Measurements from ENCODE around the gene ATG16L1.

- TF ChIP-seq CTCF (IDR thresholded peaks at IDR 0.05; ENCODE audit: borderline replicate concordance, extremely low read depth, low read length, poor library complexity, severe bottlenecking) (no peak), EZH2 (IDR thresholded peaks at IDR 0.05; ENCODE audit: borderline replicate concordance, low read depth, low read length, severe bottlenecking) (no peak)
Observed at GRCh38 chr2:233217892-233218377, 33.5 kb upstream of the ATG16L1 start.

All from DND-41 (cell line).